ENCODE data around the gene OPRL1.

Gene OPRL1

GRCh38 chr20:64112691-64113443 is 33.0 kb downstream of the OPRL1 start:
- DNase-seq: no peak
- Mint-ChIP-seq H3K36me3 (ENCODE audit: low read depth) (no peaks in the 10 kb centered on the region), H3K27ac (no peak overlapping the region), H3K9me3 (no peaks in the 10 kb centered on the region), H3K4me3 (no peak overlapping the region), H3K27me3 (ENCODE audit: low read depth, poor library complexity) (peaks cover 6% of the 10 kb centered on the region), H3K4me1 (peaks cover 27% of the 10 kb centered on the region)
- TF ChIP-seq, protein P1, sequence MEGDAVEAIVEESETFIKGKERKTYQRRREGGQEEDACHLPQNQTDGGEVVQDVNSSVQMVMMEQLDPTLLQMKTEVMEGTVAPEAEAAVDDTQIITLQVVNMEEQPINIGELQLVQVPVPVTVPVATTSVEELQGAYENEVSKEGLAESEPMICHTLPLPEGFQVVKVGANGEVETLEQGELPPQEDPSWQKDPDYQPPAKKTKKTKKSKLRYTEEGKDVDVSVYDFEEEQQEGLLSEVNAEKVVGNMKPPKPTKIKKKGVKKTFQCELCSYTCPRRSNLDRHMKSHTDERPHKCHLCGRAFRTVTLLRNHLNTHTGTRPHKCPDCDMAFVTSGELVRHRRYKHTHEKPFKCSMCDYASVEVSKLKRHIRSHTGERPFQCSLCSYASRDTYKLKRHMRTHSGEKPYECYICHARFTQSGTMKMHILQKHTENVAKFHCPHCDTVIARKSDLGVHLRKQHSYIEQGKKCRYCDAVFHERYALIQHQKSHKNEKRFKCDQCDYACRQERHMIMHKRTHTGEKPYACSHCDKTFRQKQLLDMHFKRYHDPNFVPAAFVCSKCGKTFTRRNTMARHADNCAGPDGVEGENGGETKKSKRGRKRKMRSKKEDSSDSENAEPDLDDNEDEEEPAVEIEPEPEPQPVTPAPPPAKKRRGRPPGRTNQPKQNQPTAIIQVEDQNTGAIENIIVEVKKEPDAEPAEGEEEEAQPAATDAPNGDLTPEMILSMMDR (IDR thresholded peaks at IDR 0.05): no peak

- H3K4me1 Mint-ChIP-seq: peaks cover 21% of the 10 kb centered on the region
- no peaks in the 10 kb centered on the region for H3K36me3 Mint-ChIP-seq (ENCODE audit: low read depth)
- no peak overlapping the region for H3K27ac Mint-ChIP-seq
- H3K27me3 Mint-ChIP-seq (ENCODE audit: low read depth, poor library complexity): peaks cover 6% of the 10 kb centered on the region
- TF ChIP-seq, protein P1 (IDR thresholded peaks at IDR 0.05): no peak
- H3K9me3 Mint-ChIP-seq: no peaks in the 10 kb centered on the region
- H3K4me3 Mint-ChIP-seq: no peak overlapping the region
- DNase-seq: no peak
These were observed 33.5 kb downstream of the OPRL1 start for GRCh38 chr20:64113444-64113775.

- DNase-seq: no peak
- TF ChIP-seq, protein P1 (IDR thresholded peaks at IDR 0.05): no peak
- Mint-ChIP-seq H3K4me1 (peaks cover 17% of the 10 kb centered on the region), H3K4me3 (no peak overlapping the region), H3K36me3 (ENCODE audit: low read depth) (no peaks in the 10 kb centered on the region), H3K27ac (no peak overlapping the region), H3K27me3 (ENCODE audit: low read depth, poor library complexity) (peaks cover 6% of the 10 kb centered on the region), H3K9me3 (no peaks in the 10 kb centered on the region)
These were observed 34.0 kb downstream of the OPRL1 start for GRCh38 chr20:64113796-64114355.

DNA sequence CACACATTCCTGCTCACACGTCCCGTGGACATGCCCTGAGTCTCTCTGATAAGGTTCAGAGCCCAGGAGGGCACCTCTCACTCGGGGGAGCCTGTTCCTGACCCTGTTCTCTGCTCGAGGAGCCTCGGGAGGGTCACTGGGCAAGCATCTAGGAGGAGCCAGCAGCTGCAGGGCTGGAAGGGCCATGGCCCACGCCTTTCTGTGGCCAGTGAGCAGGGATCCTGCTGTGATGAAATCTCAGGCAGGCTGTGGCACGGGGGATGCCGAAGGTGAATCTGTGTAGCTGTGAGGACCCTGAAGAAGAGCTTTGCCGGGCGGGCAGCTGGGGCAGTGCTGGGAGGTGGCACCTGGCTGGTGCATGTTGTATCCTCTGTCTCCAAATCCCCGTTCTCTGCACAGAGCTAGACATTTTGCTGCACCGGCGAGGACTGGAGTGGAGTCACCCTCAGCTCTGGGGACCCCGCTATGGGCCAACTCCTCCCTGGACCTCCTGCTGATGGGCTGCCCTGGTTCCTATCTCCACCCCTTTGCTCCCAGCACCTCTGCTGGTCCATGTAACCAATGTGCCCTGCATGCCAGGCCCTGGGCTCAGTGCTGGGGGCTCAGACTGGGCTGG is 34.6 kb downstream of the OPRL1 start:
- no peaks in the 10 kb centered on the region for H3K9me3 Mint-ChIP-seq
- peaks cover 8% of the 10 kb centered on the region for H3K27me3 Mint-ChIP-seq (ENCODE audit: low read depth, poor library complexity)
- DNase-seq: no peak
- peaks cover 16% of the 10 kb centered on the region for H3K4me1 Mint-ChIP-seq
- no peaks in the 10 kb centered on the region for H3K36me3 Mint-ChIP-seq (ENCODE audit: low read depth)
- TF ChIP-seq, protein P1 (IDR thresholded peaks at IDR 0.05): no peak
- H3K4me3 Mint-ChIP-seq: no peak overlapping the region
- H3K27ac Mint-ChIP-seq: no peak overlapping the region

- no peak for DNase-seq
- Mint-ChIP-seq H3K36me3 (ENCODE audit: low read depth) (no peaks in the 10 kb centered on the region), H3K4me1 (peaks cover 21% of the 10 kb centered on the region), H3K9me3 (no peaks in the 10 kb centered on the region), H3K27ac (no peak overlapping the region), H3K4me3 (no peak overlapping the region), H3K27me3 (ENCODE audit: low read depth, poor library complexity) (peaks cover 8% of the 10 kb centered on the region)
- TF ChIP-seq, protein P1 (IDR thresholded peaks at IDR 0.05): no peak
These were observed 35.5 kb downstream of the OPRL1 start for GRCh38 chr20:64115171-64115911.
